Neural progenitor cell (in vitro differentiated cells): ENCODE data around the gene PTP4A2. TPM values are rescaled to one million over a fixed set of nuclear protein-coding genes. Genes with fewer than 3 reads are reported as not detected.

Experiments used
- DNase-seq: peaks from one replicate; pipeline ENCODE4 v3.0.0-alpha.2; 2016; ENCODE audit warnings: low spot score
- H2AFZ ChIP-seq: fragments of 200-600 bp; sonication (generic); replicated peaks from 2 replicates; pipeline ENCODE4 v1.6.1; 2016; ENCODE audit warnings: antibody characterized with exemption
- H3F3A ChIP-seq: fragments of 200-600 bp; sonication (generic); 2 replicates; pipeline ENCODE4 v1.6.1; 2016; ENCODE audit warnings: antibody characterized with exemption, low read depth
- H3K27ac ChIP-seq: fragments of 200-600 bp; sonication (generic); 2 replicates; pipeline ENCODE4 v1.5.1; 2016; ENCODE audit warnings: mild to moderate bottlenecking
- H3K27me3 ChIP-seq: fragments of 200-600 bp; sonication (generic); 2 replicates; pipeline ENCODE4 v1.6.1; 2016; ENCODE audit warnings: mild to moderate bottlenecking, moderate library complexity
- H3K36me3 ChIP-seq: fragments of 200-600 bp; sonication (generic); 2 replicates; pipeline ENCODE4 v1.5.1; 2016
- H3K4me1 ChIP-seq: fragments of 200-600 bp; sonication (generic); 2 replicates; pipeline ENCODE4 v1.6.1; 2016; ENCODE audit warnings: mixed run types
- H3K4me2 ChIP-seq: fragments of 200-600 bp; sonication (generic); 2 replicates; pipeline ENCODE4 v1.6.1; 2016
- H3K4me3 ChIP-seq: fragments of 200-600 bp; sonication (generic); 2 replicates; pipeline ENCODE4 v1.5.1; 2016
- H3K79me2 ChIP-seq: fragments of 200-600 bp; sonication (generic); 2 replicates; pipeline ENCODE4 v1.6.1; 2016; ENCODE audit warnings: low read depth
- H3K9ac ChIP-seq: fragments of 200-600 bp; sonication (generic); 2 replicates; pipeline ENCODE4 v1.6.1; 2016
- H3K9me3 ChIP-seq: fragments of 200-600 bp; sonication (generic); 2 replicates; pipeline ENCODE4 v1.5.1; 2016; ENCODE audit warnings: low read depth
- H4K20me1 ChIP-seq: fragments of 200-600 bp; sonication (generic); 2 replicates; pipeline ENCODE4 v1.6.1; 2016; ENCODE audit warnings: low read depth
- H3K27ac Mint-ChIP-seq: 3 replicates; pipeline ENCODE4 v1.8.0; 2021; ENCODE audit warnings: mixed read lengths
- H3K27me3 Mint-ChIP-seq: 2 replicates; pipeline ENCODE4 v1.8.0; 2022; ENCODE audit warnings: low read depth, mild to moderate bottlenecking, inconsistent platforms, moderate library complexity, mixed read lengths; ENCODE audit not compliant: insufficient read depth
- H3K36me3 Mint-ChIP-seq: 3 replicates; pipeline ENCODE4 v1.8.0; 2021; ENCODE audit warnings: mixed read lengths
- H3K4me1 Mint-ChIP-seq: 3 replicates; pipeline ENCODE4 v1.8.0; 2021; ENCODE audit warnings: mixed read lengths
- H3K4me3 Mint-ChIP-seq: 3 replicates; pipeline ENCODE4 v1.8.0; 2021; ENCODE audit warnings: mild to moderate bottlenecking, moderate library complexity, mixed read lengths
- H3K9me3 Mint-ChIP-seq: 3 replicates; pipeline ENCODE4 v1.8.0; 2020; ENCODE audit warnings: mixed read lengths
- CTCF ChIP-seq: fragments of 200-600 bp; sonication (generic); IDR thresholded peaks from 2 replicates; pipeline ENCODE4 v1.5.1; 2017; ENCODE audit warnings: antibody characterized with exemption, mild to moderate bottlenecking
- EZH2 ChIP-seq: fragments of 200-600 bp; sonication (generic); IDR thresholded peaks from 2 replicates; pipeline ENCODE4 v1.6.1; 2017; ENCODE audit warnings: antibody characterized with exemption, mild to moderate bottlenecking, moderate library complexity
- EZH2phosphoT487 ChIP-seq: fragments of 200-600 bp; sonication (generic); IDR thresholded peaks from 2 replicates; pipeline ENCODE4 v1.6.1; 2017; ENCODE audit warnings: antibody characterized with exemption
- total RNA-seq: library from RNA; depleted of rRNA; stranded (reverse); fragments of >200 nt; gene quantifications from 2 replicates; pipeline ENCODE4 v1.2.3, GENCODE V29; 2015; ENCODE audit warnings: low replicate concordance

The PTP4A2 gene
- total RNA-seq, 1 donor from 2014 or later, result 540 TPM

- peaks cover 10% of the 10 kb centered on the region for H3K9me3 Mint-ChIP-seq
- H3K27me3 ChIP-seq, result no peaks in the 10 kb centered on the region
- no peaks in the 10 kb centered on the region for H3K4me1 ChIP-seq
- DNase-seq, result no peak
- H3K36me3 ChIP-seq, result no peaks in the 10 kb centered on the region
- no peaks in the 10 kb centered on the region for H3F3A ChIP-seq
- peaks cover 10% of the 10 kb centered on the region for H3K4me1 Mint-ChIP-seq
- H3K27me3 Mint-ChIP-seq, result peaks cover 10% of the 10 kb centered on the region
- H3K27ac Mint-ChIP-seq, result peak overlapping the region; percentile 15
- no peak overlapping the region for H3K27ac ChIP-seq
- H2AFZ ChIP-seq, result peak overlapping the region; percentile 13
- no peaks in the 10 kb centered on the region for H4K20me1 ChIP-seq
- no peak overlapping the region for H3K4me3 ChIP-seq
- H3K79me2 ChIP-seq, result no peaks in the 10 kb centered on the region
- no peaks in the 10 kb centered on the region for H3K9me3 ChIP-seq
- TF ChIP-seq EZH2 (no peak), CTCF (no peak), EZH2phosphoT487 (no peak)
- H3K36me3 Mint-ChIP-seq, result peaks cover 4% of the 10 kb centered on the region
- H3K4me3 Mint-ChIP-seq, result peak overlapping the region; percentile 1
- H3K9ac ChIP-seq, result no peak overlapping the region
- H3K4me2 ChIP-seq, result no peak overlapping the region
These were observed 66.5 kb downstream of the PTP4A2 start for GRCh38 chr1:31871703-31872102.

GRCh38 chr1:31870086-31870736 is 68.0 kb downstream of the PTP4A2 start:
- no peak for DNase-seq
- peaks cover 15% of the 10 kb centered on the region for H3K4me1 Mint-ChIP-seq
- no peak overlapping the region for H3K27ac Mint-ChIP-seq

GRCh38 chr1:31869449-31869848 is 68.7 kb downstream of the PTP4A2 start:
- Histone ChIP-seq H3K9me3 (no peaks in the 10 kb centered on the region), H3K4me2 (no peak overlapping the region), H2AFZ (no peak overlapping the region), H4K20me1 (no peaks in the 10 kb centered on the region), H3F3A (no peaks in the 10 kb centered on the region), H3K9ac (no peak overlapping the region), H3K79me2 (no peaks in the 10 kb centered on the region), H3K4me1 (no peaks in the 10 kb centered on the region), H3K27me3 (no peaks in the 10 kb centered on the region), H3K36me3 (no peaks in the 10 kb centered on the region), H3K27ac (no peak overlapping the region), H3K4me3 (no peak overlapping the region)
- Mint-ChIP-seq H3K4me1 (peaks cover 15% of the 10 kb centered on the region), H3K27me3 (peaks cover 10% of the 10 kb centered on the region), H3K4me3 (no peak overlapping the region), H3K9me3 (peaks cover 10% of the 10 kb centered on the region), H3K36me3 (peaks cover 4% of the 10 kb centered on the region), H3K27ac (no peak overlapping the region)
- TF ChIP-seq EZH2phosphoT487, result no peak
- no peak for TF ChIP-seq CTCF
- TF ChIP-seq EZH2, result no peak
- no peak for DNase-seq

More at GRCh38 chr1:31870086-31870736, 68.0 kb downstream of the PTP4A2 start:
- H3F3A ChIP-seq, result no peaks in the 10 kb centered on the region
- H2AFZ ChIP-seq, result no peak overlapping the region
- no peak overlapping the region for H3K4me2 ChIP-seq
- no peak overlapping the region for H3K27ac ChIP-seq
- no peak overlapping the region for H3K4me3 Mint-ChIP-seq
- no peak overlapping the region for H3K9ac ChIP-seq
- H3K9me3 ChIP-seq, result no peaks in the 10 kb centered on the region
- peaks cover 10% of the 10 kb centered on the region for H3K27me3 Mint-ChIP-seq
- peaks cover 10% of the 10 kb centered on the region for H3K9me3 Mint-ChIP-seq
- no peaks in the 10 kb centered on the region for H3K79me2 ChIP-seq
- no peak for TF ChIP-seq EZH2
- TF ChIP-seq EZH2phosphoT487, result no peak
- TF ChIP-seq CTCF, result no peak
- peaks cover 4% of the 10 kb centered on the region for H3K36me3 Mint-ChIP-seq
- H4K20me1 ChIP-seq, result no peaks in the 10 kb centered on the region
- no peaks in the 10 kb centered on the region for H3K4me1 ChIP-seq
- H3K36me3 ChIP-seq, result no peaks in the 10 kb centered on the region
- H3K4me3 ChIP-seq, result no peak overlapping the region
- no peaks in the 10 kb centered on the region for H3K27me3 ChIP-seq
